ENCODE data around the gene SEMA7A.

Gene SEMA7A

DNA sequence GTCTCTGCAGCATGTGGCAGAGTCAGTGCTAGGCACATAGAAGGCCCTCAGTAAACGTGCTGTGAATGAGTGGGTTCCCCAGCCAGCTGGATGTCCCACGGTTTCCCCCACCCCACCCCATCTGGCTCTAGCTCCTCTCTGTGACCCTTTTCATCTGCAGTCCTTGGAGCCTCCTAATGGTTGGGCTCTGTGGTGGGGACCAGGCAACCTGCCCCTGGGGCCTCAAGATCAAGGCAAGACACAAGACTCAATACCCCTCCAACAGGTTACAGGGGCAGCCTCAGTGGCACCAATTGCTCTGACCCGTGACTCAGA, 49.2 kb downstream of the SEMA7A start:
- no peak for TF ChIP-seq TCF12 (IDR thresholded peaks at IDR 0.05; ENCODE audit: low read depth)
- no peak for TF ChIP-seq ZBTB7A (IDR thresholded peaks at IDR 0.05; ENCODE audit: low read depth)

GRCh38 chr15:74383695-74384565, 49.8 kb downstream of the SEMA7A start:
- TF ChIP-seq RAD21 (IDR thresholded peaks at IDR 0.05; ENCODE audit: low read depth) (0 out of 2 replicates have a peak, but pooled peaks have one; percentile 31), TEAD4 (IDR thresholded peaks at IDR 0.05) (no peak), ZBTB7A (IDR thresholded peaks at IDR 0.05; ENCODE audit: low read depth) (no peak), FOXM1 (IDR thresholded peaks at IDR 0.05; ENCODE audit: borderline replicate concordance, low read depth) (no peak), NFIC (IDR thresholded peaks at IDR 0.05) (peak; percentile 30; the same call in 1 of the 2 replicates), EGR1 (IDR thresholded peaks at IDR 0.05) (no peak), CEBPB (IDR thresholded peaks at IDR 0.05) (no peak), TCF12 (IDR thresholded peaks at IDR 0.05; ENCODE audit: low read depth) (no peak), MAX (IDR thresholded peaks at IDR 0.05) (no peak), CREB1 (IDR thresholded peaks at IDR 0.05; ENCODE audit: low read depth) (no peak), EP300 (IDR thresholded peaks at IDR 0.05; ENCODE audit: borderline replicate concordance) (no peak), TAF1 (IDR thresholded peaks at IDR 0.05; ENCODE audit: low read depth) (no peak), YY1 (IDR thresholded peaks at IDR 0.05; ENCODE audit: low read depth) (no peak)
- TF ChIP-seq, protein P1, sequence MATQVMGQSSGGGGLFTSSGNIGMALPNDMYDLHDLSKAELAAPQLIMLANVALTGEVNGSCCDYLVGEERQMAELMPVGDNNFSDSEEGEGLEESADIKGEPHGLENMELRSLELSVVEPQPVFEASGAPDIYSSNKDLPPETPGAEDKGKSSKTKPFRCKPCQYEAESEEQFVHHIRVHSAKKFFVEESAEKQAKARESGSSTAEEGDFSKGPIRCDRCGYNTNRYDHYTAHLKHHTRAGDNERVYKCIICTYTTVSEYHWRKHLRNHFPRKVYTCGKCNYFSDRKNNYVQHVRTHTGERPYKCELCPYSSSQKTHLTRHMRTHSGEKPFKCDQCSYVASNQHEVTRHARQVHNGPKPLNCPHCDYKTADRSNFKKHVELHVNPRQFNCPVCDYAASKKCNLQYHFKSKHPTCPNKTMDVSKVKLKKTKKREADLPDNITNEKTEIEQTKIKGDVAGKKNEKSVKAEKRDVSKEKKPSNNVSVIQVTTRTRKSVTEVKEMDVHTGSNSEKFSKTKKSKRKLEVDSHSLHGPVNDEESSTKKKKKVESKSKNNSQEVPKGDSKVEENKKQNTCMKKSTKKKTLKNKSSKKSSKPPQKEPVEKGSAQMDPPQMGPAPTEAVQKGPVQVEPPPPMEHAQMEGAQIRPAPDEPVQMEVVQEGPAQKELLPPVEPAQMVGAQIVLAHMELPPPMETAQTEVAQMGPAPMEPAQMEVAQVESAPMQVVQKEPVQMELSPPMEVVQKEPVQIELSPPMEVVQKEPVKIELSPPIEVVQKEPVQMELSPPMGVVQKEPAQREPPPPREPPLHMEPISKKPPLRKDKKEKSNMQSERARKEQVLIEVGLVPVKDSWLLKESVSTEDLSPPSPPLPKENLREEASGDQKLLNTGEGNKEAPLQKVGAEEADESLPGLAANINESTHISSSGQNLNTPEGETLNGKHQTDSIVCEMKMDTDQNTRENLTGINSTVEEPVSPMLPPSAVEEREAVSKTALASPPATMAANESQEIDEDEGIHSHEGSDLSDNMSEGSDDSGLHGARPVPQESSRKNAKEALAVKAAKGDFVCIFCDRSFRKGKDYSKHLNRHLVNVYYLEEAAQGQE (IDR thresholded peaks at IDR 0.05; ENCODE audit: low read depth) = no peak
- TF ChIP-seq, protein P2, sequence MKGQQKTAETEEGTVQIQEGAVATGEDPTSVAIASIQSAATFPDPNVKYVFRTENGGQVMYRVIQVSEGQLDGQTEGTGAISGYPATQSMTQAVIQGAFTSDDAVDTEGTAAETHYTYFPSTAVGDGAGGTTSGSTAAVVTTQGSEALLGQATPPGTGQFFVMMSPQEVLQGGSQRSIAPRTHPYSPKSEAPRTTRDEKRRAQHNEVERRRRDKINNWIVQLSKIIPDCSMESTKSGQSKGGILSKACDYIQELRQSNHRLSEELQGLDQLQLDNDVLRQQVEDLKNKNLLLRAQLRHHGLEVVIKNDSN (IDR thresholded peaks at IDR 0.05) = no peak

DNA sequence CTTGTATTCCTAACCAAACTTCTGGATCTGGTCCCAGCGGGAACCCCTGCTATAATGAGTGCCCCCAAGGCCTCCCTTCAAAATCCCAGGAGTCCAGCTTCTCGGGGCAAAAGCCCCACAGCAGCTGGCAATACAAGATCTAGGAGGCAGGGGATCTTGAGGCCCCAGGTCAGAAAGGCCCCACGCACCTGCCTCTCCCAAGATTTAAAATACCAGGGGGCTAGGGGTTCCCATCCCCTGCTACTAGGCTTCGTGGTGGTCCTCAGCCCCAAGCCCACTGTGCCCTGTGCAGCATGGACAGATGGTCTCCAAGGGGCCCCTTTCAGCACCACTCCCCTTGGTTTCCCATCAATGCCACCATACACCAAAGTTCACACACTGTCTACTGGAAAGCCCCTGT, 50.5 kb downstream of the SEMA7A start:
- TF ChIP-seq ZBTB7A (IDR thresholded peaks at IDR 0.05; ENCODE audit: low read depth) (no peak), CEBPB (IDR thresholded peaks at IDR 0.05) (no peak), MAX (IDR thresholded peaks at IDR 0.05) (no peak), TEAD4 (IDR thresholded peaks at IDR 0.05) (no peak), EGR1 (IDR thresholded peaks at IDR 0.05) (no peak), EP300 (IDR thresholded peaks at IDR 0.05; ENCODE audit: borderline replicate concordance) (no peak), TCF12 (IDR thresholded peaks at IDR 0.05; ENCODE audit: low read depth) (no peak), RAD21 (IDR thresholded peaks at IDR 0.05; ENCODE audit: low read depth) (no peak), TAF1 (IDR thresholded peaks at IDR 0.05; ENCODE audit: low read depth) (no peak), FOXM1 (IDR thresholded peaks at IDR 0.05; ENCODE audit: borderline replicate concordance, low read depth) (no peak)
- TF ChIP-seq, protein P1 (IDR thresholded peaks at IDR 0.05; ENCODE audit: low read depth) = no peak
- TF ChIP-seq, protein P2 (IDR thresholded peaks at IDR 0.05) = no peak

DNA sequence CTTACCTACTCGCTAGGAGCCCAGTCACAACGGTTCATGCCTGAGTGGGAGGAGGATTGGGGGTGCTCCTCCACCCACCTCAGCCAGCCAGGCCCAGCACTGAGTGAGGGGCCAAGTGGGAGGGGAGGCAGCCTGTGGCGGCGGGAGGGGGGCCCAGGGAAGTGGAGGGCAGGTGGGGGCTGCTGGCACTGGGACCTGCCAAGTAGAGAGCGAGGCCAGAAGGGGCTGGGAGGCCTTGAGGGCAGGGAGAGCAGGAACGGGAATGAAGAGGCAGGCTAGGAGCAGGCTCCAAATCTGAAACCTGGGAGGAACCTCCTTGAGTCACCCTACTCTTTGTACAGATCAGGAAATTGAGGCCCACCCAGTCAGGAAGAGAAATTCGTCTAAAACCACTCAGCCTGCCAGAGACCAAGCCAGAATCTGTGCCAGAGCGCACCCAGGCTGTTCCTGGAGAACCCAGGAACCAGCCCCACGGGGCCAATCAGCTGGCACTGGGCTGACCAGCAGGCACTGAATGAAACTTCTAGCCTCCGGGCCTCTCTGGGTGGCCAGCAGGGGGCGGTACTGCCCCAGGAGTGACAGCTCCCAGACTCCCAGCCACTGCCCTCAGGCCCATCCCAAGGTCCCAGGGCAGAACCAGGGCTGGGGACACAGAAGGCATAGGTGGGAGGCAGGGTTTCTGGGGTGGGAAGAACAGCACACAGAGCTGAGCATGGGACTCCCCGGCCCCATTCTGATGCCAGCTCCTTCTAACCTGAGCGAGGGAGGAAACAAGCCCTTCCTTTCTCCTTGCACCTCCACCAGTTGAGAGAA, 51.5 kb downstream of the SEMA7A start:
- TF ChIP-seq FOXM1 (IDR thresholded peaks at IDR 0.05; ENCODE audit: borderline replicate concordance, low read depth) (no peak), TAF1 (IDR thresholded peaks at IDR 0.05; ENCODE audit: low read depth) (no peak), TEAD4 (IDR thresholded peaks at IDR 0.05) (no peak), YY1 (IDR thresholded peaks at IDR 0.05; ENCODE audit: low read depth) (no peak), RAD21 (IDR thresholded peaks at IDR 0.05; ENCODE audit: low read depth) (peak; percentile 99), CREB1 (IDR thresholded peaks at IDR 0.05; ENCODE audit: low read depth) (no peak), TCF12 (IDR thresholded peaks at IDR 0.05; ENCODE audit: low read depth) (0 out of 2 replicates have a peak, but pooled peaks have one; percentile 39), MAX (IDR thresholded peaks at IDR 0.05) (no peak), ZBTB7A (IDR thresholded peaks at IDR 0.05; ENCODE audit: low read depth) (no peak), CEBPB (IDR thresholded peaks at IDR 0.05) (no peak)
- TF ChIP-seq, protein P2 (IDR thresholded peaks at IDR 0.05) = no peak
- TF ChIP-seq, protein P1 (IDR thresholded peaks at IDR 0.05; ENCODE audit: low read depth) = no peak

All from Ishikawa (cell line).